Heart left ventricle (tissue), 16 donors: ENCODE measurements around the gene NDFIP2. TPM values are rescaled to one million over a fixed set of nuclear protein-coding genes. Genes with fewer than 3 reads are reported as not detected.

Experiments used
- ATAC-seq, 4 donors: fragments of 200-7000 bp; cut with Tn5 transposase; one replicate each; pipeline ENCODE4 v1.9.1; 2020 to 2022; ENCODE audit warnings: moderate library complexity in 4 of 4, mild to moderate bottlenecking in 3 of 4, moderate number of reproducible peaks in 1 of 4
- DNase-seq, 5 donors: peaks; one replicate each; pipeline ENCODE4 v3.0.0-alpha.2; 2020
- H3K27ac ChIP-seq, 12 donors: fragments of 200-600 bp; sonication (generic) in 4 of 12; one replicate each; pipeline versions ENCODE4 v1.5.0 to v1.8.0; 2016 to 2022; ENCODE audit warnings: mild to moderate bottlenecking in 2 of 12
- H3K27me3 ChIP-seq, 9 donors: fragments of 200-600 bp; sonication (generic) in 2 of 9; one replicate each; pipeline versions ENCODE4 v1.5.1 to v1.8.0; 2016 to 2022; ENCODE audit warnings: mild to moderate bottlenecking in 3 of 9
- H3K36me3 ChIP-seq, 9 donors: fragments of 200-600 bp; sonication (generic) in 2 of 9; one replicate each; pipeline versions ENCODE4 v1.5.0 to v1.8.0; 2018 to 2022; ENCODE audit warnings: mild to moderate bottlenecking in 2 of 9
- H3K4me1 ChIP-seq, 12 donors: fragments of 200-600 bp; sonication (generic) in 4 of 12; one replicate each; pipeline versions ENCODE4 v1.5.0 to v1.8.0; 2016 to 2022; ENCODE audit warnings: mild to moderate bottlenecking in 3 of 12
- H3K4me3 ChIP-seq, 12 donors: fragments of 200-600 bp; sonication (generic) in 4 of 12; one replicate each; pipeline versions ENCODE4 v1.5.0 to v1.8.0; 2017 to 2022; ENCODE audit warnings: mild to moderate bottlenecking in 9 of 12, moderate library complexity in 4 of 12
- H3K9me3 ChIP-seq, 12 donors: fragments of 200-600 bp; sonication (generic) in 4 of 12; one replicate each; pipeline versions ENCODE4 v1.5.0 to v1.8.0; 2016 to 2022; ENCODE audit warnings: mild to moderate bottlenecking in 1 of 12
- CTCF ChIP-seq, 12 donors: fragments of 200-600 bp; sonication (generic) in 4 of 12; IDR thresholded peaks; one replicate each; pipeline versions ENCODE4 v1.5.0 to v1.8.0; 2018 to 2022; ENCODE audit warnings: antibody characterized with exemption in 12 of 12, mild to moderate bottlenecking in 5 of 12
- POLR2A ChIP-seq, 2 donors: fragments of 450-650 bp; IDR thresholded peaks; one replicate each; pipeline ENCODE4 v1.6.1; 2017; ENCODE audit warnings: antibody characterized with exemption in 2 of 2, mild to moderate bottlenecking in 2 of 2, moderate library complexity in 2 of 2
- WGBS, 4 donors: extraction: QIAGEN DNeasy Blood & Tissue Kit in 2 of 4; methylation state at CpG; one replicate each; pipeline versions ENCODE4 v1.1.5 to v1.1.7; 2013 to 2018; 5-methylcytosine and 5-hydroxymethylcytosine counted together
- intact Hi-C, 10 donors: fragments of 100-400 bp; cut with DNase I; formaldehyde crosslinking; loops; one replicate each; pipeline versions ENCODE4 v1.11.1 to v1.14.2; 2022
- polyA plus RNA-seq, 2 donors: library from polyadenylated mRNA; stranded (reverse); fragments of 200-250 nt; gene quantifications; one replicate each; pipeline ENCODE4 v1.2.3, GENCODE V29; 2013
- total RNA-seq, 9 donors: library from RNA; depleted of rRNA in 2 of 9; stranded (reverse); fragments of >200 nt in 2 of 9; fragmentation: NEBNext Ultra II Directional in 3 of 9; extraction: Animal tissue kit (Norgen Biotek cat#: 25700) in 3 of 9; gene quantifications; one replicate each; pipeline versions ENCODE4 v1.1.0 to v1.2.4, GENCODE V29; 2016 to 2023
- donor health status: ischemic (EF 13 %, LVEDD 7.1; RV severe dilation, severe dysfunction).
- donor health status: healthy with polysubstance abuse.
- donor health status: DM: no; HTN: yes; CAD: no.
- donor health status: DM: no; HTN: no; CAD: no.
- donor health status: ischemic (EF 25% LVEDD 6.9; RV normal size, moderate dysfunction).
- donor health status: ischemic (EF 25% LVEDD 5.7; RV mildly dilated, moderate dysfunction).
- donor health status: healthy.
- donor health status: DM: yes; HTN: yes; CAD: no.
- donor health status: ischemic (EF 35%, LVEDD 5.7; RV mildly dilated, moderate dysfunction).
- donor health status: nonischemic (EF 11% LVEDD 7.7; RV severe dilation, severe dysfunction).
- donor health status: DM: yes; HTN: yes; CAD: no.
- donor health status: PGD.
- donor health status: ischemic (EF 29% LVEDD 5.4; RV normal size, mild dysfunction).
- donor health status: nonischemic (EF 23%, LVEDD 6.1; RV moderate dilation, normal function).

NDFIP2 gene
- total and polyA plus RNA-seq, 11 donors: 14.2 to 42.6 (median 32.1) TPM

GRCh38 chr13:79483086-79483706, 2.2 kb downstream of the NDFIP2 start:
- H3K4me3 ChIP-seq: no peak overlapping the region
- H3K27me3 ChIP-seq: peaks cover 0 to 4% (median 0%) of the 10 kb centered on the region in 9 donors
- intact Hi-C loops: loop anchor here in 8 of 10 donors (5.0 to 10.0 kb wide), 9 partner anchors 39 to 76 kb away; partner anchors contain the start of gene RBM26 (in 1 of the 8)
- no peak for DNase-seq
- no peak overlapping the region for H3K27ac ChIP-seq
- no peaks in the 10 kb centered on the region for H3K36me3 ChIP-seq
- no peaks in the 10 kb centered on the region for H3K9me3 ChIP-seq
- H3K4me1 ChIP-seq: peaks cover 0 to 42% (median 28%) of the 10 kb centered on the region in 12 donors
- 87 to 93% (median 88%) methylated on average over 4 of the region's 4 CpGs for WGBS, 4 donors
- TF ChIP-seq POLR2A (IDR thresholded peaks at IDR 0.05) (no peak), CTCF (IDR thresholded peaks at IDR 0.05) (no peak)
- no peak for ATAC-seq

GRCh38 chr13:79485014-79485811, 4.3 kb downstream of the NDFIP2 start:
- peak; percentile 34 to 60 (median 44) for ATAC-seq
- peaks cover 0 to 42% (median 19%) of the 10 kb centered on the region in 12 donors for H3K4me1 ChIP-seq
- H3K36me3 ChIP-seq: no peaks in the 10 kb centered on the region
- no peak overlapping the region for H3K4me3 ChIP-seq
- peak in 1 of 5 donors; percentile 28 for DNase-seq
- H3K9me3 ChIP-seq: no peaks in the 10 kb centered on the region
- H3K27ac ChIP-seq: peak overlapping the region in 8 of 12 donors; percentile 6 to 66 (median 27)
- WGBS, 4 donors: 37 to 58% (median 49%) methylated on average over 4 of the region's 4 CpGs
- H3K27me3 ChIP-seq: no peaks in the 10 kb centered on the region
- TF ChIP-seq POLR2A (IDR thresholded peaks at IDR 0.05) (no peak), CTCF (IDR thresholded peaks at IDR 0.05) (no peak)
- intact Hi-C loops: loop anchor here in 4 of 10 donors (5.0 to 10.0 kb wide), 3 partner anchors 50 to 60 kb away; no protein-coding TSS in a partner anchor

GRCh38 chr13:79486433-79487188, 5.7 kb downstream of the NDFIP2 start:
- H3K9me3 ChIP-seq: no peaks in the 10 kb centered on the region
- intact Hi-C loops: loop anchor here in 4 of 10 donors (5.0 to 10.0 kb wide), 3 partner anchors 48 to 62 kb away; no protein-coding TSS in a partner anchor
- ATAC-seq (no peak), DNase-seq (no peak)
- TF ChIP-seq POLR2A (IDR thresholded peaks at IDR 0.05) (no peak), CTCF (IDR thresholded peaks at IDR 0.05) (no peak)
- WGBS, 4 donors: 81 to 85% (median 83%) methylated on average over 6 of the region's 6 CpGs
- no peak overlapping the region for H3K27ac ChIP-seq
- H3K4me3 ChIP-seq: no peak overlapping the region
- H3K27me3 ChIP-seq: no peaks in the 10 kb centered on the region
- peaks cover 0 to 56% (median 25%) of the 10 kb centered on the region in 12 donors for H3K4me1 ChIP-seq
- H3K36me3 ChIP-seq: no peaks in the 10 kb centered on the region
